GM19438 (cell line): ENCODE measurements around the gene AK6.
"Not testable (repeated sequence)": the region's sequence is repeated elsewhere in the genome, so short reads cannot be mapped to it uniquely, and the experiment has no call there.

Experiments used
- ATAC-seq: cut with Tn5 transposase; IDR thresholded peaks from one replicate; pipeline ENCODE4 v1.9.1; 2021; ENCODE audit warnings: low read depth; ENCODE audit not compliant: unreplicated experiment

AK6 gene

DNA sequence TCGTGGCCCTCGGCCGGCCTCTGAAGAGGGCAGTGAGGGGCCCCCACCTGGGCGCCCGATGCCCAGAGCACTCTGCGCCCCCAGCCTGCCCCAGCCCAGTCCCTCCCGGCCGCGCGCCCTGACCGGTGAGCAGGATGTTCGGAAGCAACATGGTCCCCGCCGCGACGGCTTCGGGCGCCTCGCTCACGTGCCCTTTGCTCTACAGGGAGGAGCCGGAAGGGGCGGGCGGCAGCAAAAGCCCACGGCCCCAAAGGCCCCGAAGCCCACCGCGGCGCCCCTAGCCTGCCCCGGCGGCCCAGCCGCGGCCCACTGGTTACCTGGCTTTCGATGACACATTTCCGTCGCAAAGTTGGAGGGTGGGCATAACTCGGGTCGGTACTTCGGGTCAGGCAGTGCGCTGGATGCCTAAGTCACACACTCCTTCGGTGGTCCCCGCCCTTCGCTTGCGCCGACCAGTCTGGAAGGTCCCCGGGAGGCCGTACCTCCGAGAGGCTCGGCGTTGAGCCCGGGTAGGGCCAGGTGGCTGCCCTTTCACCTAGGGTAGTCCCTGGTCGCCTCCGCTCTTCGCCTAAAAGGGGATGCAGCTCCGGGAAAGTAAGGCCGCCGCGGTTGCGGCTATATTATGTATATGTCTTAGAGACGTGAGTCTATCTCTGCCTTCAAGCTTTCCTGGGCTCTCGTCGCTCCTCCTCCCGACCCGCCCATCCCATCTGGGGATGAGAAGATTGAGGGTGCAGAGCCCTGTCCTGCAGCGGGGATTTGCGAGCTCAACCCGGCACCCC, at the start of gene AK6, which contains the start of the genes RAD17 and TAF9:
Gene AK6 (minus strand): TSS at position 181 of the 782 bp plus-strand sequence. CDS start 30 bp downstream, at position 151.
Gene RAD17 (plus strand): TSS at position 479 of the 782 bp plus-strand sequence. CDS start 2,391 bp downstream, outside the sequence.
Gene TAF9 (minus strand): TSS at position 181 of the 782 bp plus-strand sequence. CDS start 3,783 bp downstream, outside the sequence.
- ATAC-seq = peak; percentile 90

GRCh38 chr5:69418554-69418953, 49.2 kb upstream of the AK6 start:
- ATAC-seq = no peak

DNA sequence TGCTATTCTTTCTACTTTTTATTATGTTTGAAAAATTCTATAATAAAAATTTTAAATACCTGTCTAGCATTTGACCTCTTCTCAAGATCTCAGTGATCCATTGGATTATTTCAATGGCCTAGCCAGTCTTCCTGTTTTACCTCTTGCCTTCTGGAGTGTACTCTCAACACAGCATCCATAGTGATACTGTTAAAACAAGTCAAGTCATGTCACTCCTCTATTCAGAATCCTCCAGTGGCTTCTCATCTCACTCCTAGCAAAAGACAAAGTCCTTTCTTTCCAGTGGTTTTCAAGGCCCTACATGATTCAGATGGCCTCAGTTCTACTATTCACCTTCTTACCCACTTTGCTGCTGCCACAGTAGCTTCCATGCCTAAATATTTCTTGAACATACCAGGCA, 47.4 kb upstream of the AK6 start:
- no peak for ATAC-seq

- no peak for ATAC-seq
Measured at GRCh38 chr5:69416180-69416579, 46.9 kb upstream of the AK6 start.

- no peak for ATAC-seq
Measured at GRCh38 chr5:69415584-69415958, 46.3 kb upstream of the AK6 start.

DNA sequence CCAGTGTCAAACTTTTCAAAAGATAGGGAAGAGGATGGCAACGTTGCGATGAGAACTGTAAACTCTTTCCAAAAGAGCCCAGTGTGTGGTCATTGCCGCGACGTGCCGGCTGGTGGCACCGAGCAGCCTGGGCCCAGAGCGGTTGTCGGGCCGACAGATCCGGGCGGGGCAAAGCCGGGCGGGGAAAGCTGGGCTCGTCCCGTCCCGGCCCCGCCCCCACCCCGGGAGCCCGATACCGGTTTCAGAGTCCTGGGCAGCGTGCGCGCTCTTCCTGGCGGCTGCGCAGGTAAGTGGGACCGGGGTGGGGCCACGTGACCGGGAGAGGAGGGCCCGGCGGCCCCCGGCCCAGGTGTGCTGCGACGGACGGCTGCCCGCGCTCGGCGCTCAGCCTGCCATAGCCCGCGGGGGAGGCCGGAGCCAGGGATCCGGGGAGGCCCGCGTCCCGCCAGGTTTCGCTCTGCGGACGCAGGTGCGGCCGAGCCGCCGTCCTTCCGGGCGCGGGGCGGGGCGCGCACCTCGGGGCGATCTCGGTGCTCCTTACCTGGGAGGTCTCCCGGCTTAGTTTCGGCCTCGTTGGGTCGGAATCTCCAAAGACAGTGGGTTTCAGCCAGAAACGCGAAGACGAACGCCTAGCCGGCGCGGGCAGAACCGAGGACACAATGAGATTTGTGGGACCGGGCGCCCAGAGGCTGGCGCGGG, 45.7 kb upstream of the AK6 start, which contains the start of gene MARVELD2:
Gene MARVELD2 (plus strand): TSS at position 232 of the 699 bp plus-strand sequence. CDS start 4,270 bp downstream, outside the sequence.
- peak; percentile 78 for ATAC-seq

- ATAC-seq = no peak
Measured at GRCh38 chr5:69404659-69405330, 35.5 kb upstream of the AK6 start.

- ATAC-seq = no peak
Measured at GRCh38 chr5:69378376-69378775, 9.1 kb upstream of the AK6 start.

DNA sequence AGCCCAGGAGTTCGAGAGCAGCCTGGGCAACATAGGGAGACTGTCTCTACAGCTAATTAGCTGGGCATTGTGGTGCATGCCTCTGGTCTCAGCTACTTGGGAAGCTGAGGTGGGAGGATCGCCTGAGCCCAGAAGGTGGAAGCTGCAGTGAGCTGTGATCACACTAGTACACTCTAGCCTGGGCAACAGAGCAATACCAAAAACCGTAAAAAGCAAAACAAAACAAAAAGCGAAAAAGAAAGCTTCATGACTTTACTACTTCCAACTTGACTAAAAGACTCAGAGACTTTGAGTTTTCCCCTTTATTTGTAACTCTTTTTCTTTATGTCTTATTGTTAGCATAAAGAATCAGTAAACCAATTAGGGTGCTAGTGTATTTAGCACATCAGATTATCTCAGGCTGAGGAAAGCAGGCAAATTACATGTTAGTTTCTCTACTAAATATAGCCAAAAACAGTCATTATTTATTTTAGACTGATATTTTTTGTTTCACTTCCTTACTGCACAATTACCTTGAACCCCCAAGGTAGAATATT, 5.7 kb upstream of the AK6 start:
- ATAC-seq = peak; percentile 65

DNA sequence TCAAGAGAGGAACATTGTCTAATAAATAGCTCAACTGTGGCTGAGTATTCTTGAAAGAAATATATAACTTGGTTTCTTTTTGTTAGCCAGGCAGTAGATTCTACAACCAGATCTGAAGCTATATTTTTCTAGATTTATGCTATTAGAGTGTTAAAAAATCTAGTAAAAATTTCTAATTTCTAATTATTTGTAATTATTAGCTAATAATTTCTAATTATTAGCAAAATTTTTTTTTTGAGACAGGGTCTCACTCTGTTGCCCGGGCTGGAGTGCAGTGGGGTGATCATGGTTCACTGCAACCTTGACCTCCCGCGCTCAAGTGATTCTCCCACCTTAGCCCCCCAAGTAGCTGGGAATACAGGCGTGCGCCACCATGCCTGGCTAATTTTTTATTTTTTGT, 3.1 kb upstream of the AK6 start:
- ATAC-seq = no peak

- ATAC-seq = not testable (repeated sequence)
Measured at GRCh38 chr5:69370335-69370734, 1.0 kb upstream of the AK6 start.

GRCh38 chr5:69368458-69369339, 621 bp downstream of the AK6 start:
- peak; percentile 14 for ATAC-seq

- ATAC-seq = no peak
Measured at GRCh38 chr5:69367697-69368279, 1.5 kb downstream of the AK6 start.

- no peak for ATAC-seq
Measured at GRCh38 chr5:69364850-69365249, 4.5 kb downstream of the AK6 start.

- ATAC-seq = no peak
Measured at GRCh38 chr5:69364414-69364813, 4.9 kb downstream of the AK6 start.

GRCh38 chr5:69360442-69360841, 8.9 kb downstream of the AK6 start:
- ATAC-seq = no peak

GRCh38 chr5:69359699-69360098, 9.6 kb downstream of the AK6 start:
- ATAC-seq = no peak

DNA sequence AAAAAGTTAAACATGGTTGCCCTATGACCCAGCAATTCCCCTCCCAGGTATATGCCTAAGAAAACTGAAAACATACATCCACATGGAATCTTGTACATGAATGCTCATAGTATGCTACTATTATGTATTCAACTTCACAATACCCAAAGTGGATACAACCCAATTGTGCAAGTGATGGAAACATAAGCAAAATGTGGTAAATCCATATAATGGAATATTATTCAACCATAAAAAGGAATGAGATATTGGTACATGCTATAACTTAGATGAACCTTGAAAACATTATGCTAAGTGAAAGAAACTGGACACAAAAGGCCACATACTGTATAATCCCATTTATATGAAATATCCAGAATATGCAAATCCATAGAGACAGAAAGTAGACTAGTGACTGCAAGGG, 18.7 kb downstream of the AK6 start:
- ATAC-seq = no peak

- ATAC-seq = no peak
Measured at GRCh38 chr5:69343083-69343482, 26.2 kb downstream of the AK6 start.
